Karpas-422 (cell line): ENCODE results near the gene SPATA45. TPM values are rescaled to one million over a fixed set of nuclear protein-coding genes. Genes with fewer than 3 reads are reported as not detected.

Source experiments
- DNase-seq: peaks from one replicate; pipeline ENCODE4 v3.0.0-alpha.2; 2015
- H2AFZ ChIP-seq: fragments of 200-600 bp; sonication (generic); 2 replicates; pipeline ENCODE4 v1.6.1; 2014; ENCODE audit warnings: antibody characterized with exemption, low read length, mixed read lengths
- H3K27ac ChIP-seq: fragments of 200-600 bp; sonication (generic); 2 replicates; pipeline ENCODE4 v1.5.1; 2014; ENCODE audit warnings: mild to moderate bottlenecking, low read length, moderate library complexity
- H3K27me3 ChIP-seq: fragments of 200-600 bp; sonication (generic); 2 replicates; pipeline ENCODE4 v1.6.1; 2014; ENCODE audit warnings: low read length, mixed read lengths
- H3K36me3 ChIP-seq: fragments of 200-600 bp; sonication (generic); 2 replicates; pipeline ENCODE4 v1.6.1; 2014; ENCODE audit warnings: low read length, mixed read lengths; ENCODE audit not compliant: insufficient read depth
- H3K4me1 ChIP-seq: fragments of 200-600 bp; sonication (generic); 2 replicates; pipeline ENCODE4 v1.6.1; 2014; ENCODE audit warnings: mild to moderate bottlenecking, low read length, mixed read lengths
- H3K4me2 ChIP-seq: fragments of 200-600 bp; sonication (generic); 2 replicates; pipeline ENCODE4 v1.6.1; 2014; ENCODE audit warnings: low read length, low read depth, mild to moderate bottlenecking; ENCODE audit not compliant: poor library complexity, severe bottlenecking
- H3K4me3 ChIP-seq: fragments of 200-600 bp; sonication (generic); 2 replicates; pipeline ENCODE4 v1.5.1; 2014; ENCODE audit warnings: mild to moderate bottlenecking, antibody characterized with exemption, low read length, mixed read lengths
- H3K79me2 ChIP-seq: fragments of 200-600 bp; sonication (generic); 2 replicates; pipeline ENCODE4 v1.6.1; 2014; ENCODE audit warnings: mild to moderate bottlenecking, low read length, mixed read lengths
- H3K9ac ChIP-seq: fragments of 200-600 bp; sonication (generic); 2 replicates; pipeline ENCODE4 v1.6.0; 2014; ENCODE audit warnings: low read length
- H3K9me2 ChIP-seq: fragments of 200-600 bp; sonication (generic), shearing (Covaris generic); replicated peaks from 2 replicates; pipeline ENCODE4 v1.6.0; 2014; ENCODE audit warnings: mild to moderate bottlenecking, low read length, moderate library complexity; ENCODE audit not compliant: insufficient read depth
- H3K9me3 ChIP-seq: fragments of 300-700, 200-600 bp; sonication (generic); 2 replicates; pipeline ENCODE4 v1.6.1; 2014; ENCODE audit warnings: low read length, mixed read lengths
- H4K20me1 ChIP-seq: fragments of 200-600 bp; sonication (generic); 2 replicates; pipeline ENCODE4 v1.6.1; 2014; ENCODE audit warnings: mild to moderate bottlenecking, antibody characterized with exemption, low read length, low read depth; ENCODE audit not compliant: insufficient read depth
- total RNA-seq: library from RNA; depleted of rRNA; stranded (reverse); fragments of >200 nt; shearing (Covaris generic); gene quantifications from 2 replicates; pipeline ENCODE4 v1.2.3, GENCODE V29; 2014; ENCODE audit warnings: low replicate concordance; rRNA removed

Gene SPATA45
- not detected in 2 replicates for total RNA-seq

DNA sequence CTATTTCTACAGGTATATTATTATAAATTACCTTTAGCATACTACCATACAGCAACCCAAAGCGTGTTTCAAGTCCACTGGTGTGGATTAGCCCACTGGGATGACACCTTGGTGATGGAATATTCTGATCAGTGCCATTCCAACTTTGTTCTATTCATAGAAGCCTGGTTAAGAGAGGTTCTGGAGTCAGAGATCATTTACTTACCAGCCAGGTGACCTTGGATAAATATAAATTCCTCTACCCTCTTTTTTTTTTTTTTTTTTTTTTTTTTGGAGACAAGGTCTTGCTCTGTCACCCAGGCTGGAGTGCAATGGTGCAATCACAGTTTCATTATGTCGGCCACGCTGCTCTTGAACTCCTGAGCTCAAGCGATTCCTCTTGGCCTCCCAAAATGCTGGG is at the start of gene SPATA45:
Gene SPATA45, minus strand, starts transcription at position 101 of the 400 bp plus-strand sequence. CDS start 11,500 bp downstream, outside the sequence.
- Histone ChIP-seq H3K9me2 (no peaks in the 10 kb centered on the region), H3K4me3 (no peak within 1 kb of the TSS), H3K79me2 (no peaks in the 10 kb centered on the region), H4K20me1 (no peaks in the 10 kb centered on the region), H3K4me1 (no peaks in the 10 kb centered on the region), H3K27ac (no peak within 1 kb of the TSS), H3K36me3 (no peaks in the 10 kb centered on the region), H3K9ac (no peak within 1 kb of the TSS), H2AFZ (no peak within 1 kb of the TSS), H3K4me2 (no peak within 1 kb of the TSS), H3K9me3 (no peaks in the 10 kb centered on the region), H3K27me3 (no peaks in the 10 kb centered on the region)
- DNase-seq: no peak

DNA sequence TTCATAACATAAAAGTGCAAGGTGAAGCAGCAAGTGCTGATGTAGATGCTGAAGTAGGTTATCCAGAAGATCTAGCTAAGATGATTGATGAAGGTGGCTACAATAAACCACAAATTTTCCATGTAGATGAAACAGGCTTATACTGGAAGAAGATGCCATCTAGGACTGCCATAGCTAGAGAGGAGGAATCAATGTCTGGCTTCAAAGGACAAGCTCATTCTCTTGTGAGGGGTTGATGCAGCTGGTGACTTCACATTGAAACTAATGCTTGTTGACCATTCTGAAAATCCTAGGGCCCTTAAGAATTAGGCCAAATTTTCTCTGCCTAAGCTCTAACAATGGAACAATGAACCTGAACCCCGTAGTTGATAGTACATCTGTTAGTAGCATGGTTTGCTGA is 44.7 kb upstream of the SPATA45 start:
- Histone ChIP-seq H3K4me1 (no peaks in the 10 kb centered on the region), H3K27ac (no peak overlapping the region), H3K4me2 (no peak overlapping the region), H3K9me2 (no peaks in the 10 kb centered on the region), H3K79me2 (peaks cover 8% of the 10 kb centered on the region), H3K9me3 (no peaks in the 10 kb centered on the region), H2AFZ (no peak overlapping the region), H4K20me1 (no peaks in the 10 kb centered on the region), H3K4me3 (no peak overlapping the region), H3K36me3 (peaks cover 69% of the 10 kb centered on the region), H3K27me3 (no peaks in the 10 kb centered on the region), H3K9ac (no peak overlapping the region)
- no peak for DNase-seq

DNA sequence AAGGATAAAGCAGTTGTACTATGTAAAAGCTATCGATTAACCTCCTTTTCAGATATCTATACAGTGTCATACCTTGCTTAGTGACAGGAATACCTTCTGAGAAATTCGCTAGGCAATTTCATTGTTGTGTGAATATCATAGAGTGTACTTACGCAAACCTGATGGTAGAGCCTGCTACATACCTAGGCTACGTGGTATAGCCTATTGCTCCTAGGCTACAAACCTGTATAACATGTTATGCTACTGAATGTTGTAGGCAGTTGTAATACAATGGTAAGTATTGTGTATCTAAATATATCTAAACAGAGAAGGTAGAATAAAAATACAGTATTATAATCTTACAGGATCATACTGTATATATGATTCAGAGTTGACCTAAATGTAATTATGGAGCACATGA is 37.1 kb upstream of the SPATA45 start:
- H3K36me3 ChIP-seq: peaks cover 66% of the 10 kb centered on the region
- H2AFZ ChIP-seq: no peak overlapping the region
- DNase-seq: no peak
- no peak overlapping the region for H3K4me3 ChIP-seq
- H4K20me1 ChIP-seq: no peaks in the 10 kb centered on the region
- no peaks in the 10 kb centered on the region for H3K4me1 ChIP-seq
- H3K9me2 ChIP-seq: no peaks in the 10 kb centered on the region
- no peak overlapping the region for H3K9ac ChIP-seq
- no peak overlapping the region for H3K4me2 ChIP-seq
- H3K27me3 ChIP-seq: no peaks in the 10 kb centered on the region
- H3K9me3 ChIP-seq: no peaks in the 10 kb centered on the region
- H3K79me2 ChIP-seq: peaks cover 17% of the 10 kb centered on the region
- H3K27ac ChIP-seq: no peak overlapping the region

DNA sequence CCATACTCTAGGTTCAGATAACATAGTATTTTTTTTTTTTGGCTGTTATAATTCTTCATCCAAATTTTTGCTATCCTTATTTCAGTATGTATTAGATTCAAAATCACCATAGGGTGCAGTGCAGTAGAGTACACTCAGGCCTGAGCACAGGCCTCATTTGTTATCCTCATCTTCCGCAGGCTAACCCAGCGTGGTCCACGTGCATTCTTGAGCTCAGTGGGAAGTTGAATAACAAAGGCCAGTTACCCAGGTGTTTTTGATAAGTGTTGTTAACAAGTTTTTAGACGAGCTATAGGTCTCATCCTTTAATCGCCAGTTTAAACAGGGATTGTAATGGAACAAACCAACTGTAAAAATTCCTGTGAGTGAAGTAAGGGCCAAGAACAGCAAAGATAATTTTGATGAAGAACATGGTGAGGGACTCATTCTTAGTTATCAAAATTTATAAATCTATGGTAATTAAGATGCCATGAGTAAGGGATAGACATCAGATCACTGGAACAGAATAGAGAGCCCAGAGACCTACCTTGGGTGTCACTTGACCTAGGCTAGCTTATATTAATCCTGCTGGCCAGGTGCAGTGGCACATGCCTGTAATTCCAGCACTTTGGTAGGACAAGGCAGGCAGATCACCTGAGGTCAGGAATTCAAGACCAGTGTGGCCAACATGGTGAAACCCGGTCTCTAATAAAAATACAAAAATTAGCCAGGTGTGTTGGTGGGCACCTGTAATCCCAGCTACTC is 32.7 kb upstream of the SPATA45 start:
- Histone ChIP-seq H3K79me2 (peaks cover 28% of the 10 kb centered on the region), H3K4me3 (no peak overlapping the region), H2AFZ (no peak overlapping the region), H3K9me3 (no peaks in the 10 kb centered on the region), H3K36me3 (peaks cover 44% of the 10 kb centered on the region), H3K9ac (no peak overlapping the region), H3K27me3 (no peaks in the 10 kb centered on the region), H3K4me1 (no peaks in the 10 kb centered on the region), H3K27ac (no peak overlapping the region), H3K4me2 (no peak overlapping the region), H4K20me1 (no peaks in the 10 kb centered on the region), H3K9me2 (no peaks in the 10 kb centered on the region)
- no peak for DNase-seq

DNA sequence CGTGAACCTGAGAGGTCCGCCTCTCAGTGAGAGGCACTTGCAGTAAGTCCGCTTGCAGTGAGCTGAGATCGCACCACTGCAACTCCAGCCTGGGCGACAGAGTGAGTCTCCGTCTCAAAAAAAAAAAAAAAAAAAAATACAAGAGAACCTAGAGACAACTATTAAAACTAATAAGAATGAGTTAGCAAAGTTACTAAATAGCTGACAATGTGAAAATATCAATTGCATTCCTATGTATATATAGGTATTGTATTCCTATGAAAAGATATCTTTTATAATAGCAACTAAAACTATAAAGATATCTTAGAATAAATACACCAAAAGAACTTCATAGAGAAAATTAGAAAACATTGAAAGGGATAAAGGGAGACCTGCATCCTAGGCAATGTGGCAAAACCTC is 31.0 kb upstream of the SPATA45 start:
- H3K9ac ChIP-seq: no peak overlapping the region
- H3K36me3 ChIP-seq: peaks cover 32% of the 10 kb centered on the region
- H3K4me3 ChIP-seq: no peak overlapping the region
- no peaks in the 10 kb centered on the region for H3K4me1 ChIP-seq
- H4K20me1 ChIP-seq: no peaks in the 10 kb centered on the region
- no peaks in the 10 kb centered on the region for H3K27me3 ChIP-seq
- no peak overlapping the region for H2AFZ ChIP-seq
- H3K9me3 ChIP-seq: no peaks in the 10 kb centered on the region
- DNase-seq: no peak
- H3K27ac ChIP-seq: no peak overlapping the region
- no peak overlapping the region for H3K4me2 ChIP-seq
- H3K79me2 ChIP-seq: peaks cover 35% of the 10 kb centered on the region
- no peaks in the 10 kb centered on the region for H3K9me2 ChIP-seq

DNA sequence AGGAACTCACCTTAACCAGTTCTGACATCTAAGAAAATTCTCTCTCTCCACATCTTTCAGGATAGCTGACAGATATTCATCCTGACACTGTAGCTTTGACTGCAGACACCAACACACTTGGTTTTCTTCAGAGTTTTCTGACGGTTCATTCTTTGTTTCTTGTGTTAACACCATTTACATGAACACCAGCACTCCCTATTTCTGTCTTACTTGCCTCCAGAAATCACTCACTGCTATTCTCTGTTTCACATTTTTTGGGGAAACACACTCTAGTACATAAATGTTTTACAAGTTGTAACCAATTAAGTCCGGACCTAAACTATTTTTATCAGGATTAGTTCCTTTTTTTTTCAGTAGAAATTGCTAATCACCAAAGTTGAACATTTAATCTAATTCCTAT is 26.1 kb upstream of the SPATA45 start:
- no peak for DNase-seq
- Histone ChIP-seq H2AFZ (no peak overlapping the region), H3K27ac (no peak overlapping the region), H3K9me2 (no peaks in the 10 kb centered on the region), H3K4me3 (no peak overlapping the region), H3K9me3 (no peaks in the 10 kb centered on the region), H3K4me2 (no peak overlapping the region), H3K4me1 (no peaks in the 10 kb centered on the region), H4K20me1 (no peaks in the 10 kb centered on the region), H3K27me3 (no peaks in the 10 kb centered on the region), H3K9ac (no peak overlapping the region), H3K79me2 (peaks cover 51% of the 10 kb centered on the region), H3K36me3 (peaks cover 22% of the 10 kb centered on the region)

DNA sequence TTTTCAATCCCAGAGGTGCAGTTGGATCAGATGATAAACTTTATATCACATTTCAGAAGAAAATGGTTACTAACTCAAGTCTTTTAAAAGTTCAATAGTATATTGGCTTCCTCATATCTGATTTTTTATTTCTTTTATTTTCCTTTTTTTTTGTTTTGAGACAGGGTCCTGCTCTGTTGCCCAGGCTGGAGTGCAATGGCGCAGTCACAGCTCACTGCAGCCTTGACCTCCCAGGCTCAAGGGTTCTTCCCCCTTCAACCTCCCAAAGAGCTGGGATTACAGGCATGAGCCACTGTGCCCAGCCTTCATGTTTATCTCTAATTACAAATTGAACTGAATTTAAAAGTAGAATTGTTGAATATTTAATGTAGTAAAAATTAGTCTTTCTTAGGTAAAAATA is 24.5 kb upstream of the SPATA45 start:
- H3K4me1 ChIP-seq: no peaks in the 10 kb centered on the region
- H3K4me3 ChIP-seq: no peak overlapping the region
- H4K20me1 ChIP-seq: no peaks in the 10 kb centered on the region
- H3K36me3 ChIP-seq: peaks cover 23% of the 10 kb centered on the region
- H3K79me2 ChIP-seq: peaks cover 49% of the 10 kb centered on the region
- H3K27ac ChIP-seq: no peak overlapping the region
- no peak overlapping the region for H3K9ac ChIP-seq
- H2AFZ ChIP-seq: no peak overlapping the region
- no peaks in the 10 kb centered on the region for H3K27me3 ChIP-seq
- no peaks in the 10 kb centered on the region for H3K9me2 ChIP-seq
- no peak for DNase-seq
- no peak overlapping the region for H3K4me2 ChIP-seq
- no peaks in the 10 kb centered on the region for H3K9me3 ChIP-seq

DNA sequence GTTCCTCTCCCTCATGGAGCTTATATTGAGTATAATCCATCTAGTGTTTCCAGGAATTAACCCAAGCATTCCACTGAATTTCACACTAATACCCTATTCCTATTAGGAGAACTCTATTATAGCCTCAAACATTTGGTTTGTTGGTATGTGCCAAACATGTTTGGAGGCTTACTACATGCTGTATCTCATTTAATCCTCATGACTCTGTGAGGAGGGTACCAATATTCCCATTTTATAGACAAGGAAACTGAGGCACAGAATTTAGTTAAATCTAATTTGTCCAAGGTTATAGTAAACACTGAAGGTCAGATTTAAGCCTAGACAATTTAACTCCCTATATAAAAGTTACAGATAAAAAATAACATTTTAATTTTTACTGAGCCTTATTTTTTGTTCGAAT is 19.7 kb upstream of the SPATA45 start:
- H3K9ac ChIP-seq: no peak overlapping the region
- peaks cover 1% of the 10 kb centered on the region; the same call in 1 of the 2 replicates for H4K20me1 ChIP-seq
- H3K9me3 ChIP-seq: no peaks in the 10 kb centered on the region
- no peak overlapping the region for H3K27ac ChIP-seq
- H3K4me1 ChIP-seq: peaks cover 9% of the 10 kb centered on the region
- no peaks in the 10 kb centered on the region for H3K9me2 ChIP-seq
- H3K4me3 ChIP-seq: no peak overlapping the region
- H2AFZ ChIP-seq: no peak overlapping the region
- H3K27me3 ChIP-seq: no peaks in the 10 kb centered on the region
- DNase-seq: no peak
- H3K4me2 ChIP-seq: no peak overlapping the region
- H3K36me3 ChIP-seq: peaks cover 28% of the 10 kb centered on the region
- H3K79me2 ChIP-seq: peaks cover 68% of the 10 kb centered on the region
